A549 (cell line): ENCODE data around the gene RBKS. TPM values are rescaled to one million over a fixed set of nuclear protein-coding genes. Genes with fewer than 3 reads are reported as not detected.

Experiments used
- ATAC-seq, 2 experiments: fragments of 200-7000 bp in 1 of 2; fragments of >200 bp in 1 of 2; cut with Nextera tagmentation in 1 of 2; cut with Tn5 transposase in 1 of 2; 3 replicates each; pipeline versions ENCODE4 v1.8.0 to v1.9.1; 2018 to 2020; ENCODE audit warnings: mild to moderate bottlenecking in 1 of 2, moderate library complexity in 1 of 2
- CTCF ChIA-PET: fragments of 300-600 bp; sonication (Branson Sonifier 250); formaldehyde crosslinking; extraction: SDS; loops from one replicate; lab custom pipeline; 2021; ENCODE audit warnings: antibody characterized with exemption, inconsistent platforms; lab: Yijun Ruan, JAX
- POLR2A ChIA-PET: fragments of 350-600 bp; formaldehyde crosslinking; extraction: SDS; loops from one replicate; lab custom pipeline; 2021; ENCODE audit warnings: antibody characterized with exemption, inconsistent platforms; lab: Yijun Ruan, JAX
- DNase-seq, 2 experiments: peaks; one replicate each; pipeline versions ENCODE4 v3.0.0 to v3.0.0-alpha.2; 2011 to 2016; ENCODE audit warnings: low read depth in 1 of 2, low spot score in 1 of 2
- FAIRE-seq: peaks from 2 replicates; lab custom pipeline; 2011; peaks lifted over from hg19 to GRCh38; lab: Jason Lieb, UNC
- H3K27ac ChIP-seq, 2 experiments: fragments of >200 bp; sonication (Bioruptor Twin); formaldehyde crosslinking; 3 replicates each; pipeline ENCODE4 v1.5.1; 2016 to 2017
- H3K4me1 ChIP-seq: fragments of >200 bp; sonication (Bioruptor Twin); formaldehyde crosslinking; 3 replicates; pipeline ENCODE4 v1.6.1; 2016
- H3K4me2 ChIP-seq: fragments of >200 bp; sonication (Bioruptor Twin); formaldehyde crosslinking; 3 replicates; pipeline ENCODE4 v1.6.1; 2016
- H3K4me3 ChIP-seq: fragments of >200 bp; sonication (Bioruptor Twin); formaldehyde crosslinking; 3 replicates; pipeline ENCODE4 v1.5.1; 2016
- H3K9me3 ChIP-seq: fragments of >200 bp; sonication (Bioruptor Twin); formaldehyde crosslinking; 3 replicates; pipeline ENCODE4 v1.6.1; 2016
- BCL3 ChIP-seq: fragments of >200 bp; sonication (Bioruptor Twin); formaldehyde crosslinking; IDR thresholded peaks from 3 replicates; pipeline ENCODE4 v1.6.1; 2016
- CBX8 ChIP-seq: fragments of 200-600 bp; sonication (generic); IDR thresholded peaks from 2 replicates; pipeline ENCODE4 v1.6.1; 2016
- E2F6 ChIP-seq: IDR thresholded peaks from 2 replicates; pipeline ENCODE4 v1.6.1; 2012; ENCODE audit warnings: low read depth, borderline replicate concordance
- ELK1 ChIP-seq: fragments of 150-350 bp; IDR thresholded peaks from 2 replicates; pipeline ENCODE4 v1.6.1; 2014; ENCODE audit warnings: low read depth, mild to moderate bottlenecking, low read length
- EP300 ChIP-seq, 2 experiments: fragments of >200 bp; sonication (Bioruptor Twin); formaldehyde crosslinking; IDR thresholded peaks; 2 replicates in 1 of 2; 3 replicates in 1 of 2; pipeline ENCODE4 v1.6.1; 2016 to 2017
- FOSB ChIP-seq: fragments of 250-450 bp; sonication (Bioruptor Pico); IDR thresholded peaks from 2 replicates; pipeline ENCODE4 v1.5.0; 2020; ENCODE audit warnings: mild to moderate bottlenecking, moderate library complexity
- FOSL2 ChIP-seq, 2 experiments: fragments of 450-650 bp in 1 of 2; fragments of >200 bp in 1 of 2; sonication (Bioruptor Twin) in 1 of 2; formaldehyde crosslinking; IDR thresholded peaks; 2 replicates each; pipeline versions ENCODE4 v1.5.0 to v1.6.1; 2016 to 2020; ENCODE audit warnings: mild to moderate bottlenecking in 1 of 2, moderate library complexity in 1 of 2
- FOXS1 ChIP-seq: fragments of 250-450 bp; sonication (Bioruptor Pico); IDR thresholded peaks from 2 replicates; pipeline ENCODE4 v1.5.0; 2020; ENCODE audit warnings: mild to moderate bottlenecking, moderate library complexity
- GATA3 ChIP-seq: IDR thresholded peaks from 2 replicates; pipeline ENCODE4 v1.6.1; 2012; ENCODE audit warnings: borderline replicate concordance
- JUN ChIP-seq, 2 experiments: fragments of >200 bp; sonication (Bioruptor Twin); formaldehyde crosslinking; IDR thresholded peaks; 2 replicates in 1 of 2; 3 replicates in 1 of 2; pipeline ENCODE4 v1.6.1; 2016 to 2017
- MAFK ChIP-seq: fragments of 450-650 bp; IDR thresholded peaks from 2 replicates; pipeline ENCODE4 v1.6.1; 2014; ENCODE audit not compliant: partially characterized antibody
- POLR2AphosphoS2 ChIP-seq: conservative IDR thresholded peaks from 2 replicates; pipeline ENCODE4 v1.6.1; 2012; ENCODE audit warnings: low read length, improper control_type of control experiment, inconsistent platforms
- RFX5 ChIP-seq: fragments of 450-650 bp; IDR thresholded peaks from 2 replicates; pipeline ENCODE4 v1.7.1; 2014; ENCODE audit warnings: antibody characterized with exemption, mild to moderate bottlenecking, moderate library complexity
- TP53 ChIP-seq: fragments of 250-450 bp; sonication (Bioruptor Pico); IDR thresholded peaks from 2 replicates; pipeline ENCODE4 v1.5.0; 2021; ENCODE audit warnings: mild to moderate bottlenecking, moderate library complexity
- ZC3H11A ChIP-seq: fragments of 450-650 bp; IDR thresholded peaks from 2 replicates; pipeline ENCODE4 v1.6.1; 2014; ENCODE audit warnings: antibody characterized with exemption, mild to moderate bottlenecking
- ZFP36 ChIP-seq: fragments of 450-650 bp; IDR thresholded peaks from 2 replicates; pipeline ENCODE4 v1.6.1; 2014; ENCODE audit warnings: borderline replicate concordance; ENCODE audit not compliant: partially characterized antibody
- ZNF302 ChIP-seq: fragments of 250-450 bp; sonication (Bioruptor Pico); IDR thresholded peaks from 2 replicates; pipeline ENCODE4 v1.9.0; 2021; ENCODE audit warnings: inconsistent platforms, mild to moderate bottlenecking, moderate library complexity
- WGBS: methylation state at CpG from one replicate; pipeline ENCODE4 v1.1.6; 2017; ENCODE audit errors: missing lambda C conversion rate; 5-methylcytosine and 5-hydroxymethylcytosine counted together
- polyA plus RNA-seq, 4 experiments: library from polyadenylated mRNA; depleted of rRNA in 3 of 4; stranded (reverse); fragments of >200 nt; fragmentation: RNase III in 1 of 4; extraction: RNeasy Plus Mini Kit Qiagen cat#74134 plus additional on column Dnase treatment in 1 of 4; gene quantifications; 2 replicates in 3 of 4; 3 replicates in 1 of 4; pipeline ENCODE4 v1.2.3, GENCODE V29; 2011 to 2017
- TF ChIP-seq, protein P1 (sequence below): IDR thresholded peaks from 2 replicates; pipeline ENCODE4 v1.6.1; 2012
- TF ChIP-seq, protein P2 (sequence below): fragments of >200 bp; sonication (Bioruptor Twin); formaldehyde crosslinking; IDR thresholded peaks from 2 replicates; pipeline ENCODE4 v1.6.1; 2016

Gene RBKS
- polyA plus RNA-seq, 2 of the 4 experiments (the other 2 are of a cell fraction) = 7.6 to 8.5 TPM

DNA sequence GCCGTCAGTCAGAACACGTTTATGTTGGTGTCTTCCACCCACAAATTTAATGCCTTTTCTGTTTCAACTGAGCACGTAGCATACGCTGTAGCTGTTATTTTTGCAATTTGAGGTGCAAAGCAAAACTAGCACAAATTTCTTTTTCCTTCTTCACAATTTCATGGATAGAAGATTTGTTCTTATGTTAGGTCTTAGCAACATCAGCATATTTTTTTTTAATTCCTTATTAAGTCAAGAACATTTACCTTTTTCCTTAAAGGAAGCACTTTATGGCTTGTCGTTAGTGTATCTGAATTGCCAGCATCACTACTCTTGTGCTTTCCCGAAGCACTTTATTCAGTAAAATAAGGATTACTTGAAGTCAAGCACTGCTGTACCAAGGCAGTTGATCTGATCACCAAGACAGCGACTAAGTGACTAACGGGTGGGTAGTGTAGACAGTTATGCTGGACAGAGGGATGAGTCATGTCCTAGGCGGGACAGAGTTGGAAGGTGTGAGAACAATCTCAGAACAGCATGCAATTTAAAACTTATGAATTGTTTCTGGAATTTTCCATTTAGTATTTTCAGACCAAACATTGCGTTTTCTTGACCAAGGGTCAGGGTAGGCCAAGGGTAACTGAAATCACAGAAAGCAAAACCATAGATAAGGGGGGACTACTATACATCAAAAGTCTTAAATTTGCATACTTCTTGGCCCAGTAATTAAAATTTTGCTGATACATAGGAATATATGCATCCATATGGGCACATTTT lies 13.6 kb upstream of the RBKS start:
- DNase-seq = peak in 1 of 2 experiments; percentile 61
- Histone ChIP-seq H3K27ac (peak overlapping the region; percentile 7 to 12; a peak in 3 of 6 replicates), H3K4me2 (0 out of 3 replicates have a peak overlapping the region, but pooled peaks have one; percentile 4), H3K4me1 (peaks cover 33% of the 10 kb centered on the region), H3K4me3 (no peak overlapping the region), H3K9me3 (no peaks in the 10 kb centered on the region)
- ChIA-PET CTCF (interaction anchor here (1.0 to 1.4 kb wide), 2 partner anchors 12 to 220 kb away, joined by 3 to 4 read pairs; no protein-coding TSS in a partner anchor), POLR2A (no interaction called here)
- WGBS = 86% methylated on average over 10 of the region's 10 CpGs
- peak; percentile 43 to 64; a peak in 3 of 6 replicates for ATAC-seq
- FAIRE-seq = peak; percentile 46
- no peak for TF ChIP-seq FOSL2 (IDR thresholded peaks at IDR 0.05)
- peak; percentile 73 for TF ChIP-seq FOSL2 (CRISPR knock-in tag; IDR thresholded peaks at IDR 0.05)
- TF ChIP-seq ELK1 = no peak
- TF ChIP-seq, protein P1, sequence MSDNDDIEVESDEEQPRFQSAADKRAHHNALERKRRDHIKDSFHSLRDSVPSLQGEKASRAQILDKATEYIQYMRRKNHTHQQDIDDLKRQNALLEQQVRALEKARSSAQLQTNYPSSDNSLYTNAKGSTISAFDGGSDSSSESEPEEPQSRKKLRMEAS = peak; percentile 70
- peak; percentile 83 for TF ChIP-seq E2F6
- TF ChIP-seq MAFK = peak; percentile 51

DNA sequence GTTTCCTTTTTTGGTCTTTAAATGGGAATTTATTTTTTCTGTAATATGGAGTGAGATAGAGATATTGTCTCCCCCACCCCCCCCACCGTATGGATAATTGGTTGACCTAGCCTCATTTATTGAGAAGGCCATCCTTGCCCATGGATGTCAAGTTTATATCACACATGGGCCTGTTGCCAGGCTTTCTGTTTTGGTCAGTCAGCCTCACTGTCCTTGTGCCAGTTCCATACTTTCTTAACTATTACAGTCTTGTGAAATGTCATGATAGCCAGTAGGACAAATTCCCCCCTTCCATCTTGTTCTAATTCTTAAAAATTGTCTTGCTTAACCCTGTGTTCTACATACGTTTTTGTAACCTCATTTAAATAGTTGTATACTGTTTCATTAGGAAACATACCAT lies 12.8 kb upstream of the RBKS start:
- TF ChIP-seq TP53 (CRISPR knock-in tag) (no peak), GATA3 (no peak), FOSB (CRISPR knock-in tag) (no peak), CBX8 (no peak), ZFP36 (no peak), EP300 (IDR thresholded peaks at IDR 0.05) (no peak), E2F6 (no peak), ELK1 (no peak), BCL3 (no peak), RFX5 (no peak), ZC3H11A (no peak), ZNF302 (CRISPR knock-in tag) (no peak), FOXS1 (CRISPR knock-in tag) (no peak), JUN (IDR thresholded peaks at IDR 0.05) (no peak), POLR2AphosphoS2 (no peak)
- TF ChIP-seq, protein P2, sequence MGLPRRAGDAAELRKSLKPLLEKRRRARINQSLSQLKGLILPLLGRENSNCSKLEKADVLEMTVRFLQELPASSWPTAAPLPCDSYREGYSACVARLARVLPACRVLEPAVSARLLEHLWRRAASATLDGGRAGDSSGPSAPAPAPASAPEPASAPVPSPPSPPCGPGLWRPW = no peak
- Histone ChIP-seq H3K4me2 (no peak overlapping the region), H3K27ac (no peak overlapping the region; a peak in 2 of 6 replicates), H3K4me1 (peaks cover 33% of the 10 kb centered on the region), H3K9me3 (no peaks in the 10 kb centered on the region), H3K4me3 (no peak overlapping the region)
- POLR2A ChIA-PET = no interaction called here
- ATAC-seq = no peak
- CTCF ChIA-PET = interaction anchor here (0.6 kb wide), 1 partner anchor 976 kb away, joined by 3 read pairs; no protein-coding TSS in a partner anchor
- DNase-seq = no peak
- no peak for FAIRE-seq
- WGBS = 63% methylated on average over 2 of the region's 2 CpGs
